Chondrocyte (in vitro differentiated cells): ENCODE measurements around the gene BCL2L12. TPM values are rescaled to one million over a fixed set of nuclear protein-coding genes. Genes with fewer than 3 reads are reported as not detected.

Source experiments
- DNase-seq: peaks from one replicate; pipeline ENCODE4 v3.0.0; 2021; ENCODE audit warnings: mixed read lengths, low spot score
- H3K27ac Mint-ChIP-seq: one replicate; pipeline ENCODE4 v1.8.0; 2021; ENCODE audit warnings: mild to moderate bottlenecking, moderate library complexity, mixed read lengths; ENCODE audit not compliant: unreplicated experiment
- H3K27me3 Mint-ChIP-seq: 2 replicates; pipeline ENCODE4 v1.8.0; 2021; ENCODE audit warnings: low read depth, mixed read lengths
- H3K36me3 Mint-ChIP-seq: 2 replicates; pipeline ENCODE4 v1.8.0; 2021; ENCODE audit warnings: low read depth, mixed read lengths
- H3K4me1 Mint-ChIP-seq: 2 replicates; pipeline ENCODE4 v1.8.0; 2021; ENCODE audit warnings: low read depth, mild to moderate bottlenecking, mixed read lengths
- H3K4me3 Mint-ChIP-seq: one replicate; pipeline ENCODE4 v1.8.0; 2021; ENCODE audit warnings: mild to moderate bottlenecking, moderate library complexity, mixed read lengths; ENCODE audit not compliant: unreplicated experiment
- H3K9me3 Mint-ChIP-seq: 2 replicates; pipeline ENCODE4 v1.8.0; 2021; ENCODE audit warnings: low read depth, mixed read lengths
- total RNA-seq: library from RNA; stranded (reverse); gene quantifications from 3 replicates; pipeline ENCODE4 v1.2.1, GENCODE V29; 2021
- TF ChIP-seq, protein P1 (sequence below): fragments of 200-600 bp; sonication (generic); IDR thresholded peaks from 2 replicates; pipeline ENCODE4 v1.5.0; 2021; ENCODE audit warnings: antibody characterized with exemption, mild to moderate bottlenecking, moderate library complexity

The BCL2L12 gene
- total RNA-seq, 1 donor from 2014 or later = 18.3 TPM

DNA sequence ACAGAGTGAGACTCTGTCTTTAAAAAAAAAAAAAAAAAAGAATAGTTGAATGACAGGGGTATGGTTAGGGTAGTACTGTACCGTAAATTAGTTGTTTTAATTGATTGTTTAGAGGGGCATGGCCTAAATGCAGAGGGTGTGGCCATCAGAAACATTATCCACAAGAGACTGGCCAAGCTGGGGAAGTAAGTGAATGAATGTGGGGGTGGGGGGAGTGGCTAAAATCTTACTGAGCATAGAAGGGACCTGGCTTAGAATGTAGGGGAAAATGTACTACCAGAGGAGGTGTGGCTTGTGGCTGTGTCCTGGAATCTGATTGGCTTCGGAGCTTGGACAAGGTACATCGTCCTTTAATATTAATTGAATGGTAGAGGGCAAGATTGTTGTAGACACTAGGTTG lies 3.8 kb downstream of the BCL2L12 start:
- Mint-ChIP-seq H3K9me3 (no peaks in the 10 kb centered on the region), H3K4me1 (peaks cover 29% of the 10 kb centered on the region), H3K4me3 (no peak overlapping the region), H3K36me3 (no peaks in the 10 kb centered on the region), H3K27ac (no peak overlapping the region), H3K27me3 (no peaks in the 10 kb centered on the region)
- DNase-seq = no peak
- TF ChIP-seq, protein P1, sequence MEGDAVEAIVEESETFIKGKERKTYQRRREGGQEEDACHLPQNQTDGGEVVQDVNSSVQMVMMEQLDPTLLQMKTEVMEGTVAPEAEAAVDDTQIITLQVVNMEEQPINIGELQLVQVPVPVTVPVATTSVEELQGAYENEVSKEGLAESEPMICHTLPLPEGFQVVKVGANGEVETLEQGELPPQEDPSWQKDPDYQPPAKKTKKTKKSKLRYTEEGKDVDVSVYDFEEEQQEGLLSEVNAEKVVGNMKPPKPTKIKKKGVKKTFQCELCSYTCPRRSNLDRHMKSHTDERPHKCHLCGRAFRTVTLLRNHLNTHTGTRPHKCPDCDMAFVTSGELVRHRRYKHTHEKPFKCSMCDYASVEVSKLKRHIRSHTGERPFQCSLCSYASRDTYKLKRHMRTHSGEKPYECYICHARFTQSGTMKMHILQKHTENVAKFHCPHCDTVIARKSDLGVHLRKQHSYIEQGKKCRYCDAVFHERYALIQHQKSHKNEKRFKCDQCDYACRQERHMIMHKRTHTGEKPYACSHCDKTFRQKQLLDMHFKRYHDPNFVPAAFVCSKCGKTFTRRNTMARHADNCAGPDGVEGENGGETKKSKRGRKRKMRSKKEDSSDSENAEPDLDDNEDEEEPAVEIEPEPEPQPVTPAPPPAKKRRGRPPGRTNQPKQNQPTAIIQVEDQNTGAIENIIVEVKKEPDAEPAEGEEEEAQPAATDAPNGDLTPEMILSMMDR = no peak

DNA sequence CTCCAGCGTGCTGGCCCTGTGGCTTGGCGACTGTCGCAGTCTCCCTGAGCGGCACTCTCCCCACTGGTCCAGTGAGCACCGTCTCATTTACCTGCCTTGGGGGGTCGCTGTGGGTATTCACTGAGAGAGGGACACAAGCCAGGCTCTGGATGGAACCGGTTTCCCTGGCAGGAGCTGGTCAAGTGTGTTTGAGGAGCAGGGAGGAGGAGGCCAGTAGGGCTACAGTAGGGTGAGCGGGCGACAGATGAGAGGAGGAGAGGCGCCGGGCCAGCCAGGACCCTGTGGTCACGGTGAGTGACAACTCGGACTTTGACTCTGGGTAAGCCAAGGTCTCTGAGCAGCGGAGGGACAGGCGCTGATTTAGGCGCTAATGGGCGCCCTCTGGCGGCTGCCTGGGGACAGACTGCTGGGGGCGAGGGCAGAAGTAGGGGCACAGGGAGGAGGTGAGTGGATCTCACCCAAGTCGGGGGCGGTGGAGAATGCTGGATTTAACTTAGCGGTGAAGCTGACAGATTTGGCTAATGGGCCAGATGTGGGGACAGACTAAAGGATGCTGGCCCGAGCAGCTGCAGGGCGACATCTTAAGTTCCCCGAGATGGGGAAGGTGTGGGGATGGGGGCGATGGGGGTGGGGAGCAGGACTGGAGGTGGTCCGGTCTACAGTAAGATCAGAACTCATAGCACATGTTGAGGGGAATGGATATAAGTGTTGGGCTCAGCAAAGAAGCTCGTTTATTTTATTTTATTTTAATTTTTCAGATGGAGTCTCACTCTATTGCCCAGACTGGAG lies 6.6 kb downstream of the BCL2L12 start:
- peak overlapping the region; percentile 53 for H3K4me3 Mint-ChIP-seq

DNA sequence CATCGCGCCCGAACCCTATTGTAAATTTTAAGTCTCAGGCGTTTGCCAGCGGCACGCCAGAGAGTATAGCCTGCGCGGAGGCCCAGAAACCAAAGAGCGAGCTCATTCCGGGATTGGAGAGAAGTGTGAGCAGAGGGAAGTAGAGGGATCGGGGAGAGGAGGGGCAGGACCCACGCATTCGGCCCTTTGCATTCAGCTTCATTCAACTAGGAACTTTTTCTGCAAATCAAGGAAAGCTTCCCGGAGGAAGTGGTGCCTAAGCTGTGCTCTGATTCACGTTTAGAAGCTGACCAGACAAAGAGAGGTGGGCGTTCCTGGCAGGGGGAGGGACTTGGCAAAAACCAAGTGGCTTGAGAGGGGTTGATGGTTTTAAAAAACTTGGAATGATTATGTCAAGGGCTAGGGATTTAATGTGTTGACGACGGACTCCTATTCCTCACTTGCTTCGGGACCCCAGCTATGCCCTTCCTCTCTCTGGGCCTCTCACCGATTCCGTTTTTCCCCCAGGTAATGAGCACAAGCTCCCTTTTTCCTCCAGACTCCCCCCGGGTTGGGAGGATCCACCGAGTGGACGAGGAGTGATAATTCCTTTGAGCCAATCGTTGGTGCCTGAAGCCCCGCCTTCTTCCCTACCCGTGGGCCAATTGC lies 10.5 kb downstream of the BCL2L12 start:
- Mint-ChIP-seq H3K36me3 (peaks cover 4% of the 10 kb centered on the region), H3K27me3 (no peaks in the 10 kb centered on the region), H3K27ac (peak overlapping the region; percentile 100), H3K4me1 (peaks cover 42% of the 10 kb centered on the region), H3K4me3 (peak overlapping the region; percentile 82), H3K9me3 (no peaks in the 10 kb centered on the region)
- DNase-seq = no peak
- TF ChIP-seq, protein P1 = no peak

More for the DNA sequence above, 6.6 kb downstream of the BCL2L12 start:
- Mint-ChIP-seq H3K27ac (peak overlapping the region; percentile 74), H3K27me3 (no peaks in the 10 kb centered on the region), H3K36me3 (peaks cover 1% of the 10 kb centered on the region), H3K4me1 (peaks cover 12% of the 10 kb centered on the region), H3K9me3 (no peaks in the 10 kb centered on the region)
- TF ChIP-seq, protein P1 = peak; percentile 94
- DNase-seq = no peak

DNA sequence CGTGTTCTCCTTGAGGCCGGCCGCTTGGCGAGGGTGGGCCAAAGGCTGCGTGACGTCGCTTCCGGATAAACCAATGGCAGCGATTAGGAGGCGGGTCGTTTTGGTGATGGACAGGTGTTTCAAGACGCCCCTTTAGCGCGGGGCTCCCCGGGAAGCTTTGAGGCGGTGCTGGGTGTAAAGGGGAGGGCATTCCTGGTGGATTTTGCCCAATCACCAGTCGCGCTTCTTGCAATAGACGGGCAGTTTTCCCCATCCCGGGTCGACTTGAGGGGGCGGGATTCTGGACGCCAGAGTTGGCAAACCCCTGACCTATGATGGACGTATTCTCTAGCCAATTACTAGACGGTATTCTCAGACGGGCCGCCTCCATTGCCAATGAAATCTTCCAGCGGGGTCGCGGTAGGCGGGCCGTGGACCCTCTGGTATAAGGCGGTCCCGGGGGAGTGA lies 11.1 kb downstream of the BCL2L12 start:
- H3K27me3 Mint-ChIP-seq = no peaks in the 10 kb centered on the region
- peaks cover 42% of the 10 kb centered on the region for H3K4me1 Mint-ChIP-seq
- no peaks in the 10 kb centered on the region for H3K9me3 Mint-ChIP-seq
- H3K27ac Mint-ChIP-seq = peak overlapping the region; percentile 100
- peaks cover 4% of the 10 kb centered on the region for H3K36me3 Mint-ChIP-seq
- TF ChIP-seq, protein P1 = no peak
- peak; percentile 100 for DNase-seq
- peak overlapping the region; percentile 98 for H3K4me3 Mint-ChIP-seq

DNA sequence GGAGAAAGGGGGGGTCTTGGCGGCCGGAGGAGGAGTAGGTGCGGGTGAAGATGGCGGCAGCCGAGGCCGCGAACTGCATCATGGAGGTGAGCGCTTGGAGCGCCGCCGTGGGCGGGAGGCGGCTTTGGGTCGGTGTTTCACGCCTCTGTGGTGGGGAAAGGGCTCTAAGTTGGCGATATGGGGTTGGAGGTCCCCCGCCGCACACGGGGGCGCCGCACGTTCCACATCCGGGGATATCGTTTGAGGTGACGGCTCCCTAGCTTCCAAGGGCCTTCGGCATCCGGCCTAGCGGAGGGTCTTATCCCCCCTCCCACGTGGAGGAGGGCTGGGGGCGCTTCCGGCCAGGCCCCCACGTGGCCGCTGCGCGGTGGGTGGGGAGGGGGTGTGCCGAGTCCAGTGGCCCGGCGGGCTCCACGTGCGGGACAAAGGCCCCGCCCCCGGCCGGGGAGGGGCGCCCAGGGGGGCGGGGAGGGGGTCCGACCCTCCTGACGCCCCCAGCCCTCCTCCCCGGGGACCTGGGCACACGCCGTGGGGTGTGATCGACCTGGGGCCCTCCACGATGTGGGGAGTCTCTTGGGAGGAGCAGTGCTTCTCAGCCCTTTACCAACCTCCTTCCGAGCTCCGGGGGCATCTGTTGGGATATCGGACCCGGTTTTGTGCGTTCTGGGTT lies 11.6 kb downstream of the BCL2L12 start, which contains the start of gene PRMT1:
Gene PRMT1 (plus strand): TSS at position 41 of the 670 bp plus-strand sequence. CDS start 10 bp downstream, at position 51.
- TF ChIP-seq, protein P1 = no peak
- Mint-ChIP-seq H3K36me3 (peaks cover 5% of the 10 kb centered on the region), H3K4me3 (peak within 1 kb of the TSS; percentile 98), H3K9me3 (no peaks in the 10 kb centered on the region), H3K27ac (peak within 1 kb of the TSS; percentile 100), H3K27me3 (no peaks in the 10 kb centered on the region), H3K4me1 (peaks cover 37% of the 10 kb centered on the region)
- no peak for DNase-seq
